HL-60 (cell line): ENCODE data around the gene RHOH.

ENCODE experiments used
- DNase-seq, 2 experiments: peaks; one replicate each; pipeline ENCODE4 v3.0.0-alpha.2; 2010 to 2020; ENCODE audit warnings: low read depth in 1 of 2, low spot score in 1 of 2
- H3K27ac ChIP-seq: fragments of 250-450 bp; sonication (Bioruptor Pico); replicated peaks from 2 replicates; pipeline ENCODE4 v1.5.1; 2020; ENCODE audit warnings: mild to moderate bottlenecking, moderate library complexity
- H3K27me3 ChIP-seq: fragments of 250-450 bp; sonication (Bioruptor Pico); 2 replicates; pipeline ENCODE4 v1.5.1; 2021; ENCODE audit warnings: mild to moderate bottlenecking, moderate library complexity; ENCODE audit not compliant: insufficient read depth, poor library complexity, severe bottlenecking
- H3K4me3 ChIP-seq: replicated peaks from 2 replicates; pipeline ENCODE4 v1.5.1; 2011; ENCODE audit warnings: mild to moderate bottlenecking, control low read depth, low read length; ENCODE audit not compliant: insufficient read depth
- CTCF ChIP-seq: IDR thresholded peaks from one replicate; pipeline ENCODE4 v1.5.1; 2011; ENCODE audit warnings: low read length, control low read depth, inconsistent platforms; ENCODE audit not compliant: insufficient read depth
- GABPA ChIP-seq: IDR thresholded peaks from 2 replicates; pipeline ENCODE4 v1.6.1; 2012; ENCODE audit warnings: low read depth
- POLR2AphosphoS5 ChIP-seq: IDR thresholded peaks from 2 replicates; pipeline ENCODE4 v1.6.1; 2012; ENCODE audit warnings: low read depth
- REST ChIP-seq: IDR thresholded peaks from 2 replicates; pipeline ENCODE4 v1.6.1; 2012; ENCODE audit warnings: low read depth; ENCODE audit not compliant: insufficient replicate concordance
- SPI1 ChIP-seq: IDR thresholded peaks from 2 replicates; pipeline ENCODE4 v1.6.1; 2012; ENCODE audit warnings: low read depth, mild to moderate bottlenecking, borderline replicate concordance

RHOH gene

GRCh38 chr4:40183615-40184411 is 13.0 kb upstream of the RHOH start:
- Histone ChIP-seq H3K27me3 (no peaks in the 10 kb centered on the region), H3K4me3 (no peak overlapping the region), H3K27ac (no peak overlapping the region; the same call in 1 of the 2 replicates)
- peak in 1 of 2 experiments; percentile 9 for DNase-seq
- TF ChIP-seq SPI1, result no peak
- TF ChIP-seq REST, result no peak
- TF ChIP-seq GABPA, result no peak
- TF ChIP-seq CTCF, result no peak
- no peak for TF ChIP-seq POLR2AphosphoS5

- no peak overlapping the region for H3K27ac ChIP-seq
- H3K4me3 ChIP-seq, result no peak overlapping the region
- H3K27me3 ChIP-seq, result no peaks in the 10 kb centered on the region
- TF ChIP-seq SPI1, result no peak
- TF ChIP-seq CTCF, result no peak
- TF ChIP-seq POLR2AphosphoS5, result no peak
- no peak for TF ChIP-seq GABPA
- TF ChIP-seq REST, result no peak
- no peak for DNase-seq
Measured at GRCh38 chr4:40185830-40186664, 10.8 kb upstream of the RHOH start.

- H3K4me3 ChIP-seq, result no peak overlapping the region
- DNase-seq, result no peak
- H3K27ac ChIP-seq, result no peak overlapping the region
- no peak for TF ChIP-seq SPI1
- no peak for TF ChIP-seq POLR2AphosphoS5
- no peak for TF ChIP-seq GABPA
- TF ChIP-seq CTCF, result no peak
- no peak for TF ChIP-seq REST
- H3K27me3 ChIP-seq, result no peaks in the 10 kb centered on the region
Measured at GRCh38 chr4:40186665-40187014, 10.2 kb upstream of the RHOH start.
